ENCODE measurements around the gene NHSL2.

GRCh38 chrX:72182924-72183323 is 272.3 kb downstream of the NHSL2 start:
- TF ChIP-seq YY1 (IDR thresholded peaks at IDR 0.05; ENCODE audit: insufficient read depth, insufficient read length) (no peak), ZNF274 (IDR thresholded peaks at IDR 0.05; ENCODE audit: low read depth, low read length) (no peak)

Measured in NT2/D1 (cell line).